K562 (cell line): Measurements from ENCODE around the gene KRT36. TPM values are rescaled to one million over a fixed set of nuclear protein-coding genes. Genes with fewer than 3 reads are reported as not detected.

Source experiments
- ATAC-seq: fragments of 200-7000 bp; cut with Tn5 transposase; 3 replicates; pipeline ENCODE4 v1.9.1; 2020; ENCODE audit warnings: moderate library complexity
- BruUV-seq: library from RNA; stranded (reverse); fragments of 400-500 nt; replicated peaks from 2 replicates; lab custom pipeline; 2021; lab: Mats Ljungman, UMichigan
- CTCF ChIA-PET: fragments of 300-600 bp; formaldehyde crosslinking; extraction: SDS; loops from one replicate; lab custom pipeline; 2021; ENCODE audit warnings: low intra/inter-chr PET ratio; lab: Yijun Ruan, JAX
- POLR2A ChIA-PET: fragments of 300-600, 350-650 bp; sonication (Branson Sonifier 250); formaldehyde crosslinking; extraction: SDS; loops from one replicate; lab custom pipeline; 2021; ENCODE audit warnings: antibody characterized with exemption, inconsistent platforms; lab: Yijun Ruan, JAX
- DNase-seq, 4 experiments: peaks; one replicate each; pipeline versions ENCODE4 v3.0.0 to v3.0.0-alpha.2; 2011 to 2018; ENCODE audit warnings: low spot score in 3 of 4, mixed read lengths in 3 of 4; ENCODE audit errors: extremely low read depth in 1 of 4
- FAIRE-seq: peaks from 2 replicates; lab custom pipeline; 2011; peaks lifted over from hg19 to GRCh38; lab: Jason Lieb, UNC
- H2AFZ ChIP-seq: 2 replicates; pipeline ENCODE4 v1.6.0; 2011; ENCODE audit warnings: low read depth, low read length, control low read depth, inconsistent platforms
- H3K27ac ChIP-seq: fragments of 200-600 bp; 3 replicates; pipeline ENCODE4 v1.8.0; 2011; ENCODE audit warnings: low read depth, mild to moderate bottlenecking, control low read depth, inconsistent platforms, low read length, moderate library complexity, mixed read lengths; ENCODE audit errors: extremely low read depth
- H3K27me3 ChIP-seq, 2 experiments: fragments of 300-600 bp in 1 of 2; 2 replicates in 1 of 2; 3 replicates in 1 of 2; pipeline versions ENCODE4 v1.6.0 to v1.8.0; 2011; ENCODE audit warnings: inconsistent platforms in 2 of 2, low read length in 2 of 2, mild to moderate bottlenecking in 1 of 2, mixed read lengths in 1 of 2, moderate library complexity in 1 of 2; ENCODE audit not compliant: control insufficient read depth in 2 of 2, insufficient read depth in 2 of 2
- H3K36me3 ChIP-seq: fragments of 300-600 bp; 3 replicates; pipeline ENCODE4 v1.8.0; 2011; ENCODE audit warnings: mild to moderate bottlenecking, low read length, inconsistent platforms; ENCODE audit not compliant: control insufficient read depth, insufficient read depth
- H3K4me1 ChIP-seq, 2 experiments: fragments of 200-600 bp in 1 of 2; replicated peaks in 1 of 2; 2 replicates in 1 of 2; 3 replicates in 1 of 2; pipeline versions ENCODE4 v1.5.1 to v1.8.0; 2011; ENCODE audit warnings: inconsistent platforms in 2 of 2, low read length in 2 of 2, mild to moderate bottlenecking in 1 of 2, mixed read lengths in 1 of 2, moderate library complexity in 1 of 2; ENCODE audit not compliant: control insufficient read depth in 2 of 2, insufficient read depth in 2 of 2
- H3K4me2 ChIP-seq: 2 replicates; pipeline ENCODE4 v1.6.1; 2011; ENCODE audit warnings: low read length, control low read depth, inconsistent platforms, mixed read lengths; ENCODE audit not compliant: insufficient read depth
- H3K4me3 ChIP-seq: fragments of 200-600 bp; sonication (generic), shearing (Covaris generic); 2 replicates; pipeline ENCODE4 v1.5.1; 2016; ENCODE audit warnings: control low read depth, inconsistent platforms
- H3K79me2 ChIP-seq: fragments of 200-600 bp; 3 replicates; pipeline ENCODE4 v1.8.0; 2011; ENCODE audit warnings: low read length, inconsistent platforms; ENCODE audit not compliant: control insufficient read depth, insufficient read depth
- H3K9ac ChIP-seq, 2 experiments: 2 replicates each; pipeline versions ENCODE4 v1.6.0 to v1.6.1; 2011; ENCODE audit warnings: low read depth in 2 of 2, low read length in 2 of 2, control low read depth in 1 of 2, inconsistent platforms in 1 of 2, mild to moderate bottlenecking in 1 of 2, mixed read lengths in 1 of 2; ENCODE audit not compliant: insufficient read depth in 1 of 2
- H3K9me1 ChIP-seq: one replicate; pipeline ENCODE4 v1.6.0; 2011; ENCODE audit warnings: inconsistent platforms, mild to moderate bottlenecking, low read length, moderate library complexity; ENCODE audit not compliant: control insufficient read depth, insufficient read depth
- H3K9me3 ChIP-seq: replicated peaks from 2 replicates; pipeline ENCODE4 v1.5.1; 2011; ENCODE audit warnings: low read depth, low read length, inconsistent platforms; ENCODE audit not compliant: control insufficient read depth, insufficient read depth
- H4K20me1 ChIP-seq: replicated peaks from 2 replicates; pipeline ENCODE4 v1.6.1; 2011; ENCODE audit warnings: low read length, inconsistent platforms, mixed read lengths; ENCODE audit not compliant: control insufficient read depth, insufficient read depth
- AFF4 ChIP-seq: sonication (generic); formaldehyde crosslinking; IDR thresholded peaks from 2 replicates; pipeline ENCODE4 v1.8.0; 2023; ENCODE audit warnings: mild to moderate bottlenecking, missing genetic modification reagents
- ARHGAP35 ChIP-seq: fragments of 450-650 bp; IDR thresholded peaks from 2 replicates; pipeline ENCODE4 v1.6.1; 2018; ENCODE audit not compliant: partially characterized antibody
- BCOR ChIP-seq: fragments of 450-650 bp; IDR thresholded peaks from 2 replicates; pipeline ENCODE4 v1.6.1; 2016
- CHCHD3 ChIP-seq: fragments of 250-450 bp; sonication (Bioruptor Pico); IDR thresholded peaks from 2 replicates; pipeline ENCODE4 v2.1.2; 2022; ENCODE audit warnings: mild to moderate bottlenecking
- KAT2B ChIP-seq: IDR thresholded peaks from one replicate; pipeline ENCODE4 v1.6.1; 2012; ENCODE audit warnings: low read depth, mild to moderate bottlenecking, control low read depth, inconsistent platforms, low read length, moderate library complexity
- MAFF ChIP-seq: IDR thresholded peaks from 2 replicates; pipeline ENCODE4 v1.6.1; 2012; ENCODE audit warnings: low read length, improper control_type of control experiment
- NFIC ChIP-seq: fragments of 450-650 bp; IDR thresholded peaks from 2 replicates; pipeline ENCODE4 v1.6.1; 2017; ENCODE audit warnings: mild to moderate bottlenecking, inconsistent platforms
- SIRT6 ChIP-seq: IDR thresholded peaks from one replicate; pipeline ENCODE4 v1.6.1; 2012; ENCODE audit warnings: low read depth, mild to moderate bottlenecking, control low read depth, inconsistent platforms, low read length, moderate library complexity
- TAF1 ChIP-seq: IDR thresholded peaks from 2 replicates; pipeline ENCODE4 v1.6.1; 2011; ENCODE audit warnings: mild to moderate bottlenecking, low read length, moderate library complexity; ENCODE audit not compliant: insufficient read depth, control insufficient read depth, severe bottlenecking; ENCODE audit errors: extremely low read depth
- YBX1 ChIP-seq: fragments of 450-650 bp; IDR thresholded peaks from 2 replicates; pipeline ENCODE4 v1.7.1; 2016; ENCODE audit warnings: mild to moderate bottlenecking
- ZNF395 ChIP-seq: fragments of 200-800 bp; sonication (Bioruptor generic); IDR thresholded peaks from 2 replicates; pipeline ENCODE4 v1.6.1; 2017; ENCODE audit warnings: missing genetic modification characterization, missing compliant biosample characterization
- ZNF584 ChIP-seq: fragments of 200-800 bp; sonication (Bioruptor generic); IDR thresholded peaks from 2 replicates; pipeline ENCODE4 v1.6.1; 2016; ENCODE audit warnings: low read depth, mild to moderate bottlenecking, missing genetic modification characterization, missing compliant biosample characterization
- ZNF766 ChIP-seq: fragments of 200-800 bp; sonication (Bioruptor generic); conservative IDR thresholded peaks from 2 replicates; pipeline ENCODE4 v1.6.1; 2016; ENCODE audit warnings: missing genetic modification characterization, missing compliant biosample characterization
- WGBS: fragments of 100-300 bp; shearing (Covaris generic); methylation state at CpG from one replicate; pipeline ENCODE4 v1.1.6; 2016; ENCODE audit warnings: low coverage, mixed read lengths; ENCODE audit not compliant: insufficient coverage; ENCODE audit errors: missing lambda C conversion rate; 5-methylcytosine and 5-hydroxymethylcytosine counted together
- in situ Hi-C: fragments of 300-500 bp; cut with MboI; formaldehyde crosslinking; loops from 4 replicates; pipeline ENCODE4 v1.15.0; 2018; ENCODE audit warnings: inconsistent platforms, mixed read lengths
- intact Hi-C: fragments of 100-400 bp; cut with micrococcal nuclease; formaldehyde crosslinking; loops from 2 replicates; pipeline ENCODE4 v1.14.2; 2022
- polyA plus RNA-seq, 8 experiments: library from polyadenylated mRNA; depleted of rRNA in 4 of 8; stranded (reverse) in 5 of 8; unstranded in 3 of 8; fragments of >200 nt; fragmentation: Nextera tagmentation in 2 of 8; fragmentation: Illumina TruSeq in 1 of 8; extraction: Ambion mirVana in 2 of 8; extraction: Trizol in 1 of 8; gene quantifications; 2 replicates each; pipeline versions ENCODE4 v1.2.1 to v1.2.3, GENCODE V29; 2011 to 2014; ENCODE audit warnings: inconsistent platforms in 1 of 8, missing spikeins in 1 of 8
- total RNA-seq, 7 experiments: library from RNA; depleted of rRNA in 6 of 7; stranded (reverse); fragments of >200 nt in 6 of 7; fragmentation: Illumina TruSeq in 2 of 7; extraction: Trizol in 2 of 7; gene quantifications; 2 replicates each; pipeline versions ENCODE4 v1.2.1 to v1.2.3, GENCODE V29; 2011 to 2021; ENCODE audit warnings: low replicate concordance in 1 of 7
- TF ChIP-seq, protein P1 (sequence below): IDR thresholded peaks from 2 replicates; pipeline ENCODE4 v1.6.1; 2012; ENCODE audit warnings: low read depth, low read length, improper control_type of control experiment, borderline replicate concordance
- TF ChIP-seq, protein P2 (sequence below): sonication (generic); formaldehyde crosslinking; IDR thresholded peaks from 2 replicates; pipeline ENCODE4 v1.8.0; 2022; ENCODE audit warnings: mild to moderate bottlenecking, missing genetic modification reagents

Gene KRT36
- total and polyA plus RNA-seq, 9 of the 15 experiments (the other 6 are each of a cell fraction or from before 2014, with no cell fraction given) = 0.04 TPM; not detected in 8

DNA sequence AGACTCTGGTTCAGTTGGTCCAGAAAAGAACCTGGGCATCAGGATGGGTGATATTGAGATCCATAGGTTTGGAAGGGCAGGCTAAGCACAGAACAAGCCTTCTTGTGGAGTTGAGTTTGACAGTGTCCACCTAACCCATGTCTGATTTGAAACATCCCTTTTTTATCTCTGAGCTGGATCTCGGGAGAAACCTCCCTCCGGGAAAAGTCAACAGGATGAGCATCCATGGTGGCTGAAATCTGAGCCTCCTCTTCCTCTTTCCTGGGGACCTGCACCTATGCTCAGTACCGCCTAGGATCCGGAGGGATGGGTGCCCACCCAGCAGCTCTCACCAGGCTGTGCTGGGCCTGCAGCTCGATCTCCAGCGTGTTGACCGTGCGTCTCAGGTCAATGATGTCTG lies 26.0 kb downstream of the KRT36 start:
- Histone ChIP-seq H3K4me3 (no peak overlapping the region), H3K9ac (no peak overlapping the region), H3K79me2 (no peaks in the 10 kb centered on the region), H2AFZ (no peak overlapping the region), H3K4me1 (peaks cover 0 to 2% of the 10 kb centered on the region in 2 experiments; a peak in 1 of 5 replicates), H3K9me1 (no peaks in the 10 kb centered on the region), H3K4me2 (no peak overlapping the region), H4K20me1 (no peaks in the 10 kb centered on the region), H3K36me3 (no peaks in the 10 kb centered on the region), H3K27ac (no peak overlapping the region), H3K27me3 (peaks cover 31 to 70% of the 10 kb centered on the region in 2 experiments), H3K9me3 (no peaks in the 10 kb centered on the region)
- intact Hi-C loops (no loop called here), in situ Hi-C loops (no loop called here)
- FAIRE-seq = no peak
- BruUV-seq = no TSS peak
- no peak for DNase-seq
- no peak for ATAC-seq
- CTCF ChIA-PET = no interaction called here
- 2% methylated on average over 8 of the region's 8 CpGs for WGBS
- POLR2A ChIA-PET = interaction anchor here (0.6 to 1.3 kb wide), 3 partner anchors 21 to 149 kb away, joined by 3 to 4 read pairs (median 3); no protein-coding TSS in a partner anchor
- TF ChIP-seq KAT2B (no peak), CHCHD3 (CRISPR knock-in tag) (no peak), ZNF584 (CRISPR knock-in tag) (no peak), SIRT6 (no peak), ZNF766 (CRISPR knock-in tag) (no peak), MAFF (no peak), TAF1 (no peak), NFIC (no peak), AFF4 (CRISPR knock-in tag) (no peak), ARHGAP35 (no peak), ZNF395 (CRISPR knock-in tag) (no peak), BCOR (no peak), YBX1 (no peak)
- TF ChIP-seq, protein P1, sequence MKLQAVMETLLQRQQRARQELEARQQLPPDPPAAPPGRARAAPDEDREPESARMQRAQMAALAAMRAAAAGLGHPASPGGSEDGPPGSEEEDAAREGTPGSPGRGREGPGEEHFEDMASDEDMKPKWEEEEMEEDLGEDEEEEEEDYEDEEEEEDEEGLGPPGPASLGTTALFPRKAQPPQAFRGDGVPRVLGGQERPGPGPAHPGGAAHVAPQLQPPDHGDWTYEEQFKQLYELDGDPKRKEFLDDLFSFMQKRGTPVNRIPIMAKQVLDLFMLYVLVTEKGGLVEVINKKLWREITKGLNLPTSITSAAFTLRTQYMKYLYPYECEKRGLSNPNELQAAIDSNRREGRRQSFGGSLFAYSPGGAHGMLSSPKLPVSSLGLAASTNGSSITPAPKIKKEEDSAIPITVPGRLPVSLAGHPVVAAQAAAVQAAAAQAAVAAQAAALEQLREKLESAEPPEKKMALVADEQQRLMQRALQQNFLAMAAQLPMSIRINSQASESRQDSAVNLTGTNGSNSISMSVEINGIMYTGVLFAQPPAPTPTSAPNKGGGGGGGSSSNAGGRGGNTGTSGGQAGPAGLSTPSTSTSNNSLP = no peak
- TF ChIP-seq, protein P2, sequence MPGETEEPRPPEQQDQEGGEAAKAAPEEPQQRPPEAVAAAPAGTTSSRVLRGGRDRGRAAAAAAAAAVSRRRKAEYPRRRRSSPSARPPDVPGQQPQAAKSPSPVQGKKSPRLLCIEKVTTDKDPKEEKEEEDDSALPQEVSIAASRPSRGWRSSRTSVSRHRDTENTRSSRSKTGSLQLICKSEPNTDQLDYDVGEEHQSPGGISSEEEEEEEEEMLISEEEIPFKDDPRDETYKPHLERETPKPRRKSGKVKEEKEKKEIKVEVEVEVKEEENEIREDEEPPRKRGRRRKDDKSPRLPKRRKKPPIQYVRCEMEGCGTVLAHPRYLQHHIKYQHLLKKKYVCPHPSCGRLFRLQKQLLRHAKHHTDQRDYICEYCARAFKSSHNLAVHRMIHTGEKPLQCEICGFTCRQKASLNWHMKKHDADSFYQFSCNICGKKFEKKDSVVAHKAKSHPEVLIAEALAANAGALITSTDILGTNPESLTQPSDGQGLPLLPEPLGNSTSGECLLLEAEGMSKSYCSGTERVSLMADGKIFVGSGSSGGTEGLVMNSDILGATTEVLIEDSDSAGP = no peak
